Mucosa of descending colon (tissue), 3 donors: ENCODE measurements around the gene FBXO41. TPM values are rescaled to one million over a fixed set of nuclear protein-coding genes. Genes with fewer than 3 reads are reported as not detected.

Source experiments
- ATAC-seq: fragments of 200-7000 bp; cut with Tn5 transposase; one replicate; pipeline ENCODE4 v1.9.1; 2020; ENCODE audit warnings: mild to moderate bottlenecking, moderate library complexity
- DNase-seq, 3 donors: peaks; one replicate each; pipeline ENCODE4 v3.0.0-alpha.2; 2020
- H3K36me3 ChIP-seq: fragments of 200-600 bp; one replicate; pipeline ENCODE4 v1.8.0; 2021; ENCODE audit warnings: low read depth, mild to moderate bottlenecking
- H3K4me1 ChIP-seq: fragments of 200-600 bp; one replicate; pipeline ENCODE4 v1.8.0; 2021; ENCODE audit warnings: low read depth, mild to moderate bottlenecking
- H3K4me3 ChIP-seq: fragments of 200-600 bp; one replicate; pipeline ENCODE4 v1.8.0; 2021; ENCODE audit warnings: mild to moderate bottlenecking
- H3K9me3 ChIP-seq: fragments of 200-600 bp; one replicate; pipeline ENCODE4 v1.8.0; 2021; ENCODE audit warnings: mild to moderate bottlenecking
- CTCF ChIP-seq: fragments of 200-600 bp; IDR thresholded peaks from one replicate; pipeline ENCODE4 v1.8.0; 2022; ENCODE audit warnings: antibody characterized with exemption, mild to moderate bottlenecking
- intact Hi-C, 2 donors: fragments of 100-400 bp; cut with DNase I in 1 of 2; cut with micrococcal nuclease in 1 of 2; formaldehyde crosslinking; loops; one replicate each; pipeline versions ENCODE4 v1.11.0 to v1.11.1; 2022; cut with DNase I, micrococcal nuclease
- total RNA-seq, 3 donors: library from RNA; stranded (reverse); fragmentation: NEBNext Ultra II Directional in 2 of 3; extraction: Animal tissue kit (Norgen Biotek cat#: 25700) in 2 of 3; gene quantifications; one replicate each; pipeline versions ENCODE4 v1.2.1 to v1.2.4, GENCODE V29; 2021 to 2023
- donor health status: DM: no; HTN: no; CAD: no; lungs with moderate emphysema.
- donor health status: DM: no; HTN: no; CAD: no.
- donor health status: DM: no; HTN: yes; CAD: no.

FBXO41 gene
- total RNA-seq, 3 donors from 2014 or later = 2.0 to 4.8 (median 2.9) TPM

GRCh38 chr2:73246850-73247249 is 37.4 kb downstream of the FBXO41 start:
- intact Hi-C loops = no loop called here
- no peak for DNase-seq
- H3K4me1 ChIP-seq = no peaks in the 10 kb centered on the region
- H3K4me3 ChIP-seq = no peak overlapping the region
- peaks cover 18% of the 10 kb centered on the region for H3K36me3 ChIP-seq
- no peak for ATAC-seq
- no peaks in the 10 kb centered on the region for H3K9me3 ChIP-seq
- no peak for TF ChIP-seq CTCF

GRCh38 chr2:73244580-73244979 is 39.7 kb downstream of the FBXO41 start:
- intact Hi-C loops = no loop called here
- Histone ChIP-seq H3K4me3 (no peak overlapping the region), H3K36me3 (peaks cover 15% of the 10 kb centered on the region), H3K9me3 (no peaks in the 10 kb centered on the region), H3K4me1 (no peaks in the 10 kb centered on the region)
- DNase-seq (no peak), ATAC-seq (no peak)
- no peak for TF ChIP-seq CTCF

DNA sequence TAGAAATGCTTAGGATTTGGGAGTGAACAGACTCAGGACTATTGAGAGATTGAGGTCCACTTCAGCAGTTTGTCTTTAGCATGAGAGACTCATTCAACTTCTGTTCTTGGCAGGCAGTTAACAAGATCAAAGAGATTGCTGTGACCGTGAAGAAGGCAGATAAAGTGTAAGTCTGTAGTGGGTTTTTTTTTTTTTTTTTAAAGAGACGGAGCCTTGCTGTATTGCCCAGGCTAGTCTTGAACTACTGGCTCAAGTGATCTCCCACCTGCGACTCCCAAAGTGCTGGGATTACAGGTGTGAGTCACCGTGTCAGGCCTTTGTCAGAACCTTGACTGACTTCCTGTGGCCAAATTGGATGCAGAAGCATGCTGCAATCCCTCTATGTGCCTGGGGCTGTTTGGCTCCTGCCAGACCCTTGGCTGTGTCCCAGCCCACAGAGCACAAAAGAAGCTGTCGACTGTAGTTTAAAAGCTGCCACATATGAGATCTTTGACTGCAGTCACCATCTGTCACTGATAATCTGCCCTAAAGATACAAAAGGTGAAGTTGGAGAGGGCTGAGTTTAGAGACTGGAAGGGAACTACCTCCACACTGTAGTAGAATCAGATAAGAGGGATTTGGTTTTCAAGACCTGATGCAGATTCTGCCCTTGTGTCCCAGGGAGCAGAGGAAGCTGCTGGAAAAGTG is 40.3 kb downstream of the FBXO41 start:
- H3K36me3 ChIP-seq = peaks cover 11% of the 10 kb centered on the region
- intact Hi-C loops = no loop called here
- H3K4me3 ChIP-seq = no peak overlapping the region
- TF ChIP-seq CTCF = no peak
- no peak for ATAC-seq
- no peaks in the 10 kb centered on the region for H3K9me3 ChIP-seq
- DNase-seq = no peak
- H3K4me1 ChIP-seq = no peaks in the 10 kb centered on the region

DNA sequence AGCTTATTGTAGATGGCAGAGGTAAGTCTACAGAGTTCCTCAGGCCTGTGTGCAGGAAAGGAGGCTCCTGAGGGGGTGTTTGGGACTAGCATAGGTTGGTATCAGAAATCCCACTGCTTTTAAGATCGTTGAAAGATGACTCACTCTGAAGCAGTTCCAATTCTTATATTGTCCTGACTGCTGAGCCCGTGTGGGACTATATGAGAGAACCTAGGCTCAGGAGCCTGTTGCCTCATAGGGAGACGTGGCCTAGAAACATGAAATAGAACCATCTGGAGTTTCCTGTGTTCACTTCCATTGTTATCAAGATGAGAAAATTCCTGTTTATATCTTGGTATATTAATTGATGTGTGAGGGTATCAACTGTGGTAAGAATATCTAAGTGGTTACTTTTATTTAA is 44.5 kb downstream of the FBXO41 start:
- no peak for TF ChIP-seq CTCF
- ATAC-seq = no peak

DNA sequence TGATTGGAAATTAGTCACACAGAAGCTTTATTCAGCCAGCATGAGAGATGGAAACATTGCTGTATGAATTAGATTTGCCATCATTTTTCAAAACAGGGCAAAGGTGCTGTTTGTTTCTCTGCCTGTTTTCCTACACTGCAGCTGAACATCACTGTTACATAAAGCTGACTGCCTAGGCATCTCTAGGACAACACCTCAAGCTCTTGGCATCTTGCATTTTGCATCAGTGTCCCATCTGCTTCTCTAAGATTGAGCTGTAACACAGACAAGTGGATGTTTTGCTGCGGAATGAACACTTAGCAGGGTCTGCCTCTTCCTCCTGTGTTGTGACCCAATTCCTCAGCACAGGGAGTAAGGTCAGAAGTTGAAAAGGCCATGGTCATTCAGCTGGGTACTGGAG is 45.3 kb downstream of the FBXO41 start:
- Histone ChIP-seq H3K4me3 (no peak overlapping the region), H3K9me3 (no peaks in the 10 kb centered on the region), H3K4me1 (peaks cover 18% of the 10 kb centered on the region), H3K36me3 (no peaks in the 10 kb centered on the region)
- no peak for TF ChIP-seq CTCF
- no peak for DNase-seq
- intact Hi-C loops = no loop called here
- no peak for ATAC-seq

More for the DNA sequence above, 44.5 kb downstream of the FBXO41 start:
- no peak overlapping the region for H3K4me3 ChIP-seq
- no peaks in the 10 kb centered on the region for H3K36me3 ChIP-seq
- intact Hi-C loops = no loop called here
- no peaks in the 10 kb centered on the region for H3K9me3 ChIP-seq
- H3K4me1 ChIP-seq = peaks cover 18% of the 10 kb centered on the region
- no peak for DNase-seq

GRCh38 chr2:73238149-73238548 is 46.1 kb downstream of the FBXO41 start:
- Histone ChIP-seq H3K9me3 (no peaks in the 10 kb centered on the region), H3K36me3 (no peaks in the 10 kb centered on the region), H3K4me3 (no peak overlapping the region), H3K4me1 (peaks cover 18% of the 10 kb centered on the region)
- ATAC-seq (no peak), DNase-seq (no peak)
- intact Hi-C loops = no loop called here
- TF ChIP-seq CTCF = no peak
